ENCODE results near the gene CLCN7. TPM values are rescaled to one million over a fixed set of nuclear protein-coding genes. Genes with fewer than 3 reads are reported as not detected.
A peak's percentile ranks its signal among the peaks of the same experiment; 100 is the strongest.
"Not testable (repeated sequence)": the region's sequence is repeated elsewhere in the genome, so short reads cannot be mapped to it uniquely, and the experiment has no call there.

CLCN7 gene
- polyA plus RNA-seq, 3 donors: 37.4 to 249 (median 56.5) TPM

GRCh38 chr16:1442697-1443096 lies 32.1 kb downstream of the CLCN7 start:
- TF ChIP-seq CTCF (IDR thresholded peaks at IDR 0.05): no peak
- DNase-seq: no peak
- H3K36me3 ChIP-seq (replicated peaks in 1 of 2; ENCODE audit: control insufficient read depth in 1 of 2, insufficient read depth in 2 of 2, low read length in 2 of 2): peaks cover 21 to 23% of the 10 kb centered on the region in 2 donors
- H3K9me3 Mint-ChIP-seq: no peaks in the 10 kb centered on the region
- no peaks in the 10 kb centered on the region for H3K4me1 ChIP-seq (ENCODE audit: control insufficient read depth in 1 of 2, insufficient read depth in 2 of 2, low read length in 2 of 2)
- peaks cover 0 to 3% (median 0%) of the 10 kb centered on the region in 3 donors for H3K27me3 Mint-ChIP-seq (ENCODE audit: low read depth in 3 of 3)
- no peak overlapping the region for H3K4me3 Mint-ChIP-seq
- no peaks in the 10 kb centered on the region for H3K9me3 ChIP-seq (replicated peaks in 1 of 2; ENCODE audit: control insufficient read depth in 1 of 2, insufficient read depth in 1 of 2, low read length in 2 of 2)
- WGBS (ENCODE audit: insufficient coverage): 92% methylated on average over 24 of the region's 24 CpGs
- H3K27me3 ChIP-seq (ENCODE audit: control insufficient read depth in 2 of 2, insufficient read depth in 2 of 2, low read length in 2 of 2): no peaks in the 10 kb centered on the region
- no peak overlapping the region for H3K27ac ChIP-seq (ENCODE audit: low read depth in 1 of 2, low read length in 2 of 2)
- intact Hi-C loops (cut with micrococcal nuclease): no loop called here
- no peak overlapping the region for H3K4me2 ChIP-seq (replicated peaks; ENCODE audit: extremely low read depth, low read length, poor library complexity, severe bottlenecking)
- H3K27ac Mint-ChIP-seq: peak overlapping the region in 1 of 7 donors; percentile 4
- no peak overlapping the region for H3K4me3 ChIP-seq (replicated peaks in 1 of 3; ENCODE audit: low read depth in 2 of 3, low read length in 3 of 3)
- no peak overlapping the region for H2AFZ ChIP-seq (ENCODE audit: insufficient read depth, low read depth, low read length, poor library complexity, severe bottlenecking)
- H3K9ac ChIP-seq (ENCODE audit: insufficient read depth, low read length, poor library complexity, severe bottlenecking): no peak overlapping the region
- peaks cover 8% of the 10 kb centered on the region for H4K20me1 ChIP-seq (ENCODE audit: insufficient read depth, low read length)
- no peaks in the 10 kb centered on the region for H3K4me1 Mint-ChIP-seq
- no peaks in the 10 kb centered on the region for H3K79me2 ChIP-seq (ENCODE audit: insufficient read depth, low read length)
- H3K36me3 Mint-ChIP-seq: peaks cover 7 to 18% of the 10 kb centered on the region in 2 donors

GRCh38 chr16:1441391-1441829 lies 33.4 kb downstream of the CLCN7 start:
- Mint-ChIP-seq H3K36me3 (peaks cover 6 to 15% of the 10 kb centered on the region in 2 donors), H3K4me3 (no peak overlapping the region), H3K4me1 (no peaks in the 10 kb centered on the region), H3K27ac (no peak overlapping the region), H3K27me3 (ENCODE audit: low read depth in 3 of 3) (peaks cover 0 to 3% (median 0%) of the 10 kb centered on the region in 3 donors), H3K9me3 (no peaks in the 10 kb centered on the region)
- Histone ChIP-seq H3K36me3 (replicated peaks in 1 of 2; ENCODE audit: control insufficient read depth in 1 of 2, insufficient read depth in 2 of 2, low read length in 2 of 2) (peaks cover 8 to 13% of the 10 kb centered on the region in 2 donors), H3K27ac (ENCODE audit: low read depth in 1 of 2, low read length in 2 of 2) (no peak overlapping the region), H4K20me1 (ENCODE audit: insufficient read depth, low read length) (peaks cover under 1% of the 10 kb centered on the region), H3K9ac (ENCODE audit: insufficient read depth, low read length, poor library complexity, severe bottlenecking) (no peak overlapping the region), H3K4me1 (ENCODE audit: control insufficient read depth in 1 of 2, insufficient read depth in 2 of 2, low read length in 2 of 2) (no peaks in the 10 kb centered on the region), H3K27me3 (ENCODE audit: control insufficient read depth in 2 of 2, insufficient read depth in 2 of 2, low read length in 2 of 2) (no peaks in the 10 kb centered on the region), H3K9me3 (replicated peaks in 1 of 2; ENCODE audit: control insufficient read depth in 1 of 2, insufficient read depth in 1 of 2, low read length in 2 of 2) (no peaks in the 10 kb centered on the region), H3K79me2 (ENCODE audit: insufficient read depth, low read length) (no peaks in the 10 kb centered on the region), H2AFZ (ENCODE audit: insufficient read depth, low read depth, low read length, poor library complexity, severe bottlenecking) (no peak overlapping the region), H3K4me2 (replicated peaks; ENCODE audit: extremely low read depth, low read length, poor library complexity, severe bottlenecking) (no peak overlapping the region), H3K4me3 (replicated peaks in 1 of 3; ENCODE audit: low read depth in 2 of 3, low read length in 3 of 3) (no peak overlapping the region)
- WGBS (ENCODE audit: insufficient coverage): 91% methylated on average over 21 of the region's 22 CpGs
- TF ChIP-seq CTCF (IDR thresholded peaks at IDR 0.05): no peak
- DNase-seq: no peak
- intact Hi-C loops (cut with micrococcal nuclease): no loop called here

GRCh38 chr16:1439699-1440074 lies 35.1 kb downstream of the CLCN7 start:
- H3K9me3 ChIP-seq (replicated peaks in 1 of 2; ENCODE audit: control insufficient read depth in 1 of 2, insufficient read depth in 1 of 2, low read length in 2 of 2); H4K20me1 ChIP-seq (ENCODE audit: insufficient read depth, low read length); H3K4me3 ChIP-seq (replicated peaks in 1 of 3; ENCODE audit: low read depth in 2 of 3, low read length in 3 of 3); H3K9ac ChIP-seq (ENCODE audit: insufficient read depth, low read length, poor library complexity, severe bottlenecking); H3K79me2 ChIP-seq (ENCODE audit: insufficient read depth, low read length); DNase-seq; H3K27ac Mint-ChIP-seq; H3K27me3 ChIP-seq (ENCODE audit: control insufficient read depth in 2 of 2, insufficient read depth in 2 of 2, low read length in 2 of 2); H3K4me3 Mint-ChIP-seq; H3K9me3 Mint-ChIP-seq; H3K36me3 ChIP-seq (replicated peaks in 1 of 2; ENCODE audit: control insufficient read depth in 1 of 2, insufficient read depth in 2 of 2, low read length in 2 of 2); H3K27ac ChIP-seq (ENCODE audit: low read depth in 1 of 2, low read length in 2 of 2); H3K4me1 Mint-ChIP-seq; H3K4me2 ChIP-seq (replicated peaks; ENCODE audit: extremely low read depth, low read length, poor library complexity, severe bottlenecking); H3K4me1 ChIP-seq (ENCODE audit: control insufficient read depth in 1 of 2, insufficient read depth in 2 of 2, low read length in 2 of 2); H3K27me3 Mint-ChIP-seq (ENCODE audit: low read depth in 3 of 3); H2AFZ ChIP-seq (ENCODE audit: insufficient read depth, low read depth, low read length, poor library complexity, severe bottlenecking); intact Hi-C loops (cut with micrococcal nuclease): not testable (repeated sequence)
- WGBS (ENCODE audit: insufficient coverage): 94% methylated on average over 3 of the region's 4 CpGs
- H3K36me3 Mint-ChIP-seq: peaks cover 0 to 15% of the 10 kb centered on the region in 2 donors

All from CD14-positive monocyte (primary cell).